Vagina (tissue), 2 donors: ENCODE data around the gene SIGLEC10.

Experiments used
- CTCF ChIP-seq, 3 experiments: fragments of 450-650 bp in 2 of 3; fragments of 200-600 bp in 1 of 3; sonication (generic) in 1 of 3; IDR thresholded peaks; one replicate each; pipeline ENCODE4 v1.5.1; 2017 to 2019; ENCODE audit warnings: antibody characterized with exemption in 3 of 3, mild to moderate bottlenecking in 2 of 3, moderate library complexity in 2 of 3
- POLR2A ChIP-seq, 2 donors: fragments of 450-650 bp; IDR thresholded peaks; one replicate each; pipeline ENCODE4 v1.6.1; 2017; ENCODE audit warnings: antibody characterized with exemption in 2 of 2, mild to moderate bottlenecking in 2 of 2, moderate library complexity in 2 of 2
- POLR2AphosphoS5 ChIP-seq, 2 donors: sonication (generic); formaldehyde crosslinking; IDR thresholded peaks; one replicate each; pipeline ENCODE4 v1.9.0; 2017; ENCODE audit warnings: antibody characterized with exemption in 2 of 2, mild to moderate bottlenecking in 2 of 2, low read depth in 1 of 2; ENCODE audit not compliant: insufficient read depth in 1 of 2

- no peak for TF ChIP-seq POLR2A (IDR thresholded peaks at IDR 0.05)
- TF ChIP-seq POLR2AphosphoS5 (IDR thresholded peaks at IDR 0.05; ENCODE audit: insufficient read depth in 1 of 2, low read depth in 1 of 2), result no peak
- TF ChIP-seq CTCF (IDR thresholded peaks at IDR 0.05), result no peak
These were observed 44.3 kb upstream of the SIGLEC10 start for GRCh38 chr19:51461723-51462161.
